Osteoblast (primary cell): ENCODE measurements around the gene PARM1. TPM values are rescaled to one million over a fixed set of nuclear protein-coding genes. Genes with fewer than 3 reads are reported as not detected.

ENCODE experiments used
- DNase-seq: peaks from one replicate; pipeline ENCODE4 v3.0.0; 2011; ENCODE audit warnings: low spot score, mixed read lengths; ENCODE audit not compliant: insufficient read length; ENCODE audit errors: missing footprints
- H2AFZ ChIP-seq: 2 replicates; pipeline ENCODE4 v1.6.0; 2011; ENCODE audit warnings: mild to moderate bottlenecking, low read length
- H3K27ac ChIP-seq: 2 replicates; pipeline ENCODE4 v1.5.1; 2011; ENCODE audit warnings: mild to moderate bottlenecking, low read depth, low read length, moderate library complexity
- H3K27me3 ChIP-seq: 2 replicates; pipeline ENCODE4 v1.6.0; 2012; ENCODE audit warnings: mild to moderate bottlenecking, control low read depth, inconsistent platforms, low read length, moderate library complexity; ENCODE audit not compliant: insufficient read depth
- H3K36me3 ChIP-seq: 2 replicates; pipeline ENCODE4 v1.5.1; 2011; ENCODE audit warnings: mild to moderate bottlenecking, low read length, control low read depth, moderate library complexity; ENCODE audit not compliant: insufficient read depth
- H3K4me1 ChIP-seq: 2 replicates; pipeline ENCODE4 v1.5.1; 2011; ENCODE audit warnings: mild to moderate bottlenecking, low read length, control low read depth, moderate library complexity; ENCODE audit not compliant: insufficient read depth
- H3K4me2 ChIP-seq: 2 replicates; pipeline ENCODE4 v1.6.0; 2011; ENCODE audit warnings: mild to moderate bottlenecking, low read length; ENCODE audit not compliant: insufficient read depth
- H3K4me3 ChIP-seq: fragments of 200-600 bp; sonication (generic); 3 replicates; pipeline ENCODE4 v1.5.1; 2012; ENCODE audit warnings: mild to moderate bottlenecking, low read length, inconsistent platforms; ENCODE audit not compliant: insufficient read depth
- H3K79me2 ChIP-seq: 2 replicates; pipeline ENCODE4 v1.6.0; 2012; ENCODE audit warnings: mild to moderate bottlenecking, low read length, control low read depth, inconsistent platforms; ENCODE audit not compliant: insufficient read depth
- H3K9me3 ChIP-seq: 2 replicates; pipeline ENCODE4 v1.5.1; 2011; ENCODE audit warnings: low read depth, low read length, control low read depth
- H4K20me1 ChIP-seq: 2 replicates; pipeline ENCODE4 v1.6.0; 2012; ENCODE audit warnings: mild to moderate bottlenecking, low read length, control low read depth; ENCODE audit not compliant: insufficient read depth
- total RNA-seq: library from RNA; depleted of rRNA; stranded (reverse); fragments of >200 nt; gene quantifications from 2 replicates; pipeline ENCODE4 v1.2.3, GENCODE V29; 2012
- TF ChIP-seq, protein P1 (sequence below): IDR thresholded peaks from 2 replicates; pipeline ENCODE4 v1.5.1; 2011; ENCODE audit warnings: mild to moderate bottlenecking, low read depth, low read length, moderate library complexity; ENCODE audit errors: extremely low read depth

The PARM1 gene
- total RNA-seq, 1 donor = not detected

DNA sequence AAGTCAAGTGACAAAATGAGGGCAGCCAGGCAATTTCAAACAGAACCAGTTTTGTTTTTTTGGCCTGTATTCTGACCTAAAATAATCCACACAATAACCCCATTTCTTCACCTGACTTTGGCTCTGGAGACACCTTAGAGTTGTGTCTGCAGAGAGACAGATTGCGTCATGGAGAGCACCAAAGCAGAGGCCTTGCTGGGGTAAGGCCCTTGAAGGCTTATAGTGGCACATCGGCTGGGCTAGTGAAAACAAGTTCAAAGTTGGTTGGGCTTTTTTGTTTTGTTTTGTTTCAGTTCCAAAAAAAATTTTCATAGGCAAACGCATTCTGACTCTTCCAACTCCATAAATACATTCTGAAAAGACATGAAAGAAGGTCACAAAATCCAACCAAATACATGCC is 34.4 kb downstream of the PARM1 start:
- no peaks in the 10 kb centered on the region for H3K4me1 ChIP-seq
- H4K20me1 ChIP-seq = no peaks in the 10 kb centered on the region
- H3K4me3 ChIP-seq = no peak overlapping the region
- no peak overlapping the region for H2AFZ ChIP-seq
- no peaks in the 10 kb centered on the region for H3K27me3 ChIP-seq
- DNase-seq = no peak
- H3K4me2 ChIP-seq = no peak overlapping the region
- H3K36me3 ChIP-seq = no peaks in the 10 kb centered on the region
- TF ChIP-seq, protein P1, sequence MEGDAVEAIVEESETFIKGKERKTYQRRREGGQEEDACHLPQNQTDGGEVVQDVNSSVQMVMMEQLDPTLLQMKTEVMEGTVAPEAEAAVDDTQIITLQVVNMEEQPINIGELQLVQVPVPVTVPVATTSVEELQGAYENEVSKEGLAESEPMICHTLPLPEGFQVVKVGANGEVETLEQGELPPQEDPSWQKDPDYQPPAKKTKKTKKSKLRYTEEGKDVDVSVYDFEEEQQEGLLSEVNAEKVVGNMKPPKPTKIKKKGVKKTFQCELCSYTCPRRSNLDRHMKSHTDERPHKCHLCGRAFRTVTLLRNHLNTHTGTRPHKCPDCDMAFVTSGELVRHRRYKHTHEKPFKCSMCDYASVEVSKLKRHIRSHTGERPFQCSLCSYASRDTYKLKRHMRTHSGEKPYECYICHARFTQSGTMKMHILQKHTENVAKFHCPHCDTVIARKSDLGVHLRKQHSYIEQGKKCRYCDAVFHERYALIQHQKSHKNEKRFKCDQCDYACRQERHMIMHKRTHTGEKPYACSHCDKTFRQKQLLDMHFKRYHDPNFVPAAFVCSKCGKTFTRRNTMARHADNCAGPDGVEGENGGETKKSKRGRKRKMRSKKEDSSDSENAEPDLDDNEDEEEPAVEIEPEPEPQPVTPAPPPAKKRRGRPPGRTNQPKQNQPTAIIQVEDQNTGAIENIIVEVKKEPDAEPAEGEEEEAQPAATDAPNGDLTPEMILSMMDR = no peak
- H3K79me2 ChIP-seq = no peaks in the 10 kb centered on the region
- no peak overlapping the region for H3K27ac ChIP-seq
- no peaks in the 10 kb centered on the region for H3K9me3 ChIP-seq

DNA sequence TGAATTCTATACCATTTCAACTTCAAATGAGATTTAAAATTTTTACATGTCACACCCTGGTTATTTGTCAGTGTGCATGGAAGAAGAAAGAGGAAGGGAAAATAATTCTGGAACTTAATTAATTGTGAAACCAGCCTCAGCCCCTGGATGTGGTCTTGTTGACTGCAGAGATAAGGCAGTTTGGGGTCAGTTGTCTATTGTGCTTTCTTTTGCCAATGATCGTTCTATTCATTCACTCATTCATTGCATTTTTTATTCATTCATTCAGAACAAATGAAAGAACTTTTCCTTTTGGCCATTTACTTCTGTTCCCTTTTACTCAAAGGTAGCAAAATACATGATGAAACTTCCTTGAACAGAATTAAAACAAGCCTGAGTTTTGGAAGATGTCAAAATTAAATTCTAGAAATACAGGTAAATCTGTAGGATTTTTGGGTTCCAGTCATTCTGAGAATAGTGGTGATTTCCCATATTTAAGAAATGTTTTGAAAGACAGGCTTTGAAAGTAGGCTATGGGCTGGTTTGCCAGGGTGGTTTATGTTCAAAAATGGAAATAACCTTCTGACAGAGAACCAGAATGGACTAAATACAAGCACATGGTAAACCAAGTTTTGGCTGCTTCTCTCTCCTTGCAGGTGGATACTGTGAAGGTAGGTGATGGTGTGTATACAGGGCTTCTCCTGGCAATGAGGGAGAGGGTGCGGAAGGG is 35.7 kb downstream of the PARM1 start:
- Histone ChIP-seq H4K20me1 (no peaks in the 10 kb centered on the region), H3K4me2 (no peak overlapping the region), H3K36me3 (no peaks in the 10 kb centered on the region), H2AFZ (no peak overlapping the region), H3K4me3 (no peak overlapping the region), H3K27ac (no peak overlapping the region), H3K79me2 (no peaks in the 10 kb centered on the region), H3K27me3 (no peaks in the 10 kb centered on the region), H3K4me1 (no peaks in the 10 kb centered on the region), H3K9me3 (no peaks in the 10 kb centered on the region)
- TF ChIP-seq, protein P1 = no peak
- no peak for DNase-seq

DNA sequence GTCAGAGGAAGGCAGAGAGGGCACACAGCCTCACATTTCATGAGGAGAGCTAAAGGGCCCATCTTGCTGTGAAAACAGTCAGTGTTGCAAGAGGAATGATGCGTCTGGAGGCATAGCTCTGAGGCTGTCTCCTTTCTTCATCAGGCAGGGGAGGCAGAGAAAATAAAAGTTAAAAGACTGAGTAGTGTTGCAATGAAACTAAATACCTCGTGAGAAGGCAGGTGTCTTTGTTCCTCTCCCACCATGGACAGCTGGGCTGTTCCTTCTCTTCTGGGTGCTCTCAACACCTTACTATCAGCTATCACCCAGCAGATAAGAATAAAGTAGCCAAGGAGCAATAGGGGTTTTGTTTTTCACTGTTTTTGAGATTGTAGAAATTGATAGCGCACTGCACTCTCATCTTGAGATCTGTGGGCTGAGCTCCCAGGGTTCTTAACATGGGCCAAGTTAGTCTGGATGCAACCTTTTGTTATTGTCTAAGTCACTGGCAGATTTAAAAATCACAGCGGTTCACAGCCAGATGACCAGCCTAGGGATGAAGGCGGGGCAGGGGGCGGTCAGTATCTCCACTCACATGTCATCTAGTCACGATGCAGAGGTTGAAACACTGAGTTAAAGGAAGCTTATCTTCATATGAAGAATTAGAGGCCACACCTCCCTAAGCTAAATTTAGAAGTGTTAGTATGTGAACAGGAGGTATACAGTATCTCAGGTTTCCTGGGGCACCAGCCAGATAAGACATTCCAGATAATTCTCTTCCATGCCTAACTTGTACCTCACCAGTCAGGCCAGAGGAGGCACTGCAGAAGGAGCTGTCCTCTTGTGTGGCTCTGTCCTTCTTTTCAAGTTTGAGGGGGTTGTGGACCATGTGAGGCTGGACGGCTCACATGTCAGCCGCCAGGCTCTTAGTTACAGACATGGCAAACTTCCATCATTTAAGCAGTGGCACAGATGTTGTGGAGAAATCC is 36.9 kb downstream of the PARM1 start:
- H3K4me2 ChIP-seq = no peak overlapping the region
- DNase-seq = no peak
- TF ChIP-seq, protein P1 = no peak
- no peaks in the 10 kb centered on the region for H3K27me3 ChIP-seq
- no peaks in the 10 kb centered on the region for H3K4me1 ChIP-seq
- H3K79me2 ChIP-seq = no peaks in the 10 kb centered on the region
- no peaks in the 10 kb centered on the region for H4K20me1 ChIP-seq
- no peaks in the 10 kb centered on the region for H3K36me3 ChIP-seq
- H3K4me3 ChIP-seq = no peak overlapping the region
- no peak overlapping the region for H2AFZ ChIP-seq
- no peak overlapping the region for H3K27ac ChIP-seq
- H3K9me3 ChIP-seq = no peaks in the 10 kb centered on the region

DNA sequence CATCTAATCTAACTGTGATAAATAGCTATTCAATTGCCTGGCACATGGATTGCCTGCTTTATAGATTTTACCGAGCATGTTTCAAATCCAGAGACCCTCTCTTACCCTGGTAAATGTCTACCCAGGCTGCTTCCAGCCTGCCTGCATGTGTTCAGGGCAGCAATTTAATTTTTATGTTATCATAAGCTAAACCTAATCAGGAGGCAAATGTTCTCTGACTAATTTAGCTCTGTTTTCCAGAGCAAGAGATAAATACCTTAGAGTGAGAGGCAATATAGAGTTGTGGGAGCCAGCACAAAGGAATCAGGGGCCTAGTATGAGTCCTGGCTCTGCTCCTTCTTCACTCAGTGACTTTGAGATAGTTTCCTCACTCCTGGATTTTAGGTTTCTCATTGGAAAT is 37.7 kb downstream of the PARM1 start:
- no peaks in the 10 kb centered on the region for H3K36me3 ChIP-seq
- no peaks in the 10 kb centered on the region for H3K79me2 ChIP-seq
- H3K9me3 ChIP-seq = no peaks in the 10 kb centered on the region
- H4K20me1 ChIP-seq = no peaks in the 10 kb centered on the region
- no peak overlapping the region for H3K4me2 ChIP-seq
- no peaks in the 10 kb centered on the region for H3K27me3 ChIP-seq
- no peak overlapping the region for H3K27ac ChIP-seq
- H3K4me1 ChIP-seq = no peaks in the 10 kb centered on the region
- TF ChIP-seq, protein P1 = no peak
- no peak overlapping the region for H3K4me3 ChIP-seq
- H2AFZ ChIP-seq = no peak overlapping the region
- no peak for DNase-seq
